GM12878 (cell line): ENCODE results near the gene GEMIN8. TPM values are rescaled to one million over a fixed set of nuclear protein-coding genes. Genes with fewer than 3 reads are reported as not detected.

Source experiments
- ATAC-seq: fragments of 200-7000 bp; cut with Tn5 transposase; 3 replicates; pipeline ENCODE4 v1.9.1; 2020; ENCODE audit warnings: mild to moderate bottlenecking, moderate library complexity
- BruUV-seq: library from RNA; stranded (reverse); fragments of 400-500 nt; replicated peaks from 2 replicates; lab custom pipeline; 2021; lab: Mats Ljungman, UMichigan
- CTCF ChIA-PET: fragments of 300-600 bp; sonication (Branson Sonifier 250); formaldehyde crosslinking; extraction: SDS; loops from one replicate; lab custom pipeline; 2021; ENCODE audit warnings: inconsistent platforms; lab: Yijun Ruan, JAX
- POLR2A ChIA-PET: fragments of 350-600 bp; formaldehyde crosslinking; extraction: SDS; loops from one replicate; lab custom pipeline; 2021; ENCODE audit warnings: inconsistent platforms; lab: Charles Lee
- RAD21 ChIA-PET: fragments of 300-600 bp; sonication (Branson Sonifier 250); formaldehyde crosslinking; loops from one replicate; lab custom pipeline; 2023; ENCODE audit warnings: antibody characterized with exemption; ENCODE audit not compliant: unreplicated experiment; lab: Charles Lee
- SMC1A ChIA-PET: fragments of 300-600 bp; sonication (Branson Sonifier 250); formaldehyde crosslinking; loops from one replicate; lab custom pipeline; 2023; ENCODE audit not compliant: unreplicated experiment, uncharacterized antibody; lab: Charles Lee
- DNase-seq: peaks from one replicate; pipeline ENCODE4 v3.0.0-alpha.2; 2011; ENCODE audit warnings: low read depth, low spot score
- FAIRE-seq: peaks from 3 replicates; lab custom pipeline; 2011; peaks lifted over from hg19 to GRCh38; lab: Jason Lieb, UNC
- H2AFZ ChIP-seq: 2 replicates; pipeline ENCODE4 v1.6.0; 2011; ENCODE audit warnings: low read depth, low read length, control low read depth; ENCODE audit not compliant: control insufficient read depth
- H3K27ac ChIP-seq: 2 replicates; pipeline ENCODE4 v1.5.1; 2011; ENCODE audit warnings: control low read depth; ENCODE audit not compliant: control insufficient read depth, insufficient read depth
- H3K27me3 ChIP-seq, 2 experiments: replicated peaks in 1 of 2; 2 replicates each; pipeline versions ENCODE4 v1.6.0 to v1.6.1; 2011; ENCODE audit warnings: low read length in 1 of 2; ENCODE audit not compliant: control insufficient read depth in 2 of 2, insufficient read depth in 2 of 2
- H3K36me3 ChIP-seq, 2 experiments: 2 replicates each; pipeline ENCODE4 v1.5.1; 2011; ENCODE audit warnings: low read length in 1 of 2; ENCODE audit not compliant: control insufficient read depth in 2 of 2, insufficient read depth in 2 of 2
- H3K4me1 ChIP-seq: 2 replicates; pipeline ENCODE4 v1.6.1; 2011; ENCODE audit warnings: mild to moderate bottlenecking, low read length, moderate library complexity, mixed read lengths; ENCODE audit not compliant: control insufficient read depth, insufficient read depth
- H3K4me2 ChIP-seq: 2 replicates; pipeline ENCODE4 v1.6.0; 2011; ENCODE audit warnings: control low read depth; ENCODE audit not compliant: control insufficient read depth, insufficient read depth
- H3K4me3 ChIP-seq: fragments of 200-600 bp; sonication (generic); 2 replicates; pipeline ENCODE4 v1.5.1; 2016
- H3K79me2 ChIP-seq: 2 replicates; pipeline ENCODE4 v1.6.0; 2011; ENCODE audit warnings: low read length; ENCODE audit not compliant: control insufficient read depth, insufficient read depth
- H3K9ac ChIP-seq: 2 replicates; pipeline ENCODE4 v1.8.0; 2011; ENCODE audit warnings: low read length, control low read depth, mixed read lengths; ENCODE audit not compliant: control insufficient read depth, insufficient read depth
- H3K9me3 ChIP-seq: replicated peaks from 3 replicates; pipeline ENCODE4 v1.5.1; 2011; ENCODE audit warnings: mild to moderate bottlenecking, low read length; ENCODE audit not compliant: control insufficient read depth, insufficient read depth
- H4K20me1 ChIP-seq: 2 replicates; pipeline ENCODE4 v1.6.0; 2011; ENCODE audit not compliant: control insufficient read depth, insufficient read depth
- BACH1 ChIP-seq: fragments of 450-650 bp; IDR thresholded peaks from 2 replicates; pipeline ENCODE4 v1.6.1; 2017; ENCODE audit warnings: mild to moderate bottlenecking, borderline replicate concordance
- HDGF ChIP-seq: fragments of 450-650 bp; IDR thresholded peaks from 2 replicates; pipeline ENCODE4 v1.6.1; 2016; ENCODE audit warnings: antibody characterized with exemption
- RELA ChIP-seq: fragments of 450-650 bp; IDR thresholded peaks from 2 replicates; pipeline ENCODE4 v1.8.0; 2014; ENCODE audit warnings: borderline replicate concordance; ENCODE audit not compliant: partially characterized antibody
- TAF1 ChIP-seq: IDR thresholded peaks from 2 replicates; pipeline ENCODE4 v1.6.1; 2011; ENCODE audit warnings: mild to moderate bottlenecking, low read depth, low read length, borderline replicate concordance
- TCF3 ChIP-seq: IDR thresholded peaks from 2 replicates; pipeline ENCODE4 v1.6.1; 2012; ENCODE audit warnings: low read depth, mild to moderate bottlenecking, low read length, borderline replicate concordance; ENCODE audit not compliant: insufficient read depth
- YBX1 ChIP-seq: fragments of 450-650 bp; IDR thresholded peaks from 2 replicates; pipeline ENCODE4 v1.6.1; 2016; ENCODE audit warnings: antibody characterized with exemption
- YY1 ChIP-seq: IDR thresholded peaks from 2 replicates; pipeline ENCODE4 v1.6.1; 2011; ENCODE audit warnings: low read depth, mild to moderate bottlenecking, low read length
- ZBTB11 ChIP-seq: fragments of 450-650 bp; formaldehyde crosslinking; IDR thresholded peaks from 2 replicates; pipeline ENCODE4 v1.5.0; 2022; ENCODE audit warnings: mild to moderate bottlenecking, missing genetic modification characterization
- ZNF217 ChIP-seq: fragments of 450-650 bp; IDR thresholded peaks from 2 replicates; pipeline ENCODE4 v1.6.1; 2017; ENCODE audit warnings: antibody characterized with exemption, mild to moderate bottlenecking
- WGBS: methylation state at CpG from one replicate; pipeline ENCODE4 v1.1.6; 2016; ENCODE audit warnings: low lambda C conversion rate; ENCODE audit not compliant: insufficient replicate concordance, insufficient coverage; ENCODE audit errors: missing lambda C conversion rate; 5-methylcytosine and 5-hydroxymethylcytosine counted together
- in situ Hi-C: fragments of 300-500 bp; cut with MboI; formaldehyde crosslinking; loops from 9 replicates; pipeline ENCODE4 v1.14.3; 2018; ENCODE audit warnings: mixed read lengths
- intact Hi-C: fragments of 100-400 bp; cut with micrococcal nuclease; formaldehyde crosslinking; loops from one replicate; pipeline ENCODE4 v1.14.2; 2022; ENCODE audit not compliant: unreplicated experiment
- polyA plus RNA-seq, 11 experiments: library from polyadenylated mRNA; depleted of rRNA in 4 of 11; unstranded in 6 of 11; stranded (reverse) in 5 of 11; fragments of >200 nt; fragmentation: Nextera tagmentation in 4 of 11; fragmentation: Illumina TruSeq in 1 of 11; extraction: Ambion mirVana in 4 of 11; extraction: Trizol in 1 of 11; gene quantifications; 1 replicate in 1 of 11; 2 replicates in 10 of 11; pipeline versions ENCODE4 v1.2.1 to v1.2.3, GENCODE V29; 2011 to 2016; ENCODE audit warnings: inconsistent platforms in 2 of 11, missing spikeins in 2 of 11, low read depth in 1 of 11
- total RNA-seq, 4 experiments: library from RNA; depleted of rRNA in 3 of 4; stranded (reverse); fragments of >200 nt in 3 of 4; fragmentation: Illumina TruSeq in 1 of 4; extraction: Trizol in 1 of 4; gene quantifications; 2 replicates each; pipeline versions ENCODE4 v1.2.1 to v1.2.3, GENCODE V29; 2013 to 2021
- TF ChIP-seq, protein P1 (sequence below): IDR thresholded peaks from 2 replicates; pipeline ENCODE4 v1.6.1; 2011; ENCODE audit warnings: low read depth, mild to moderate bottlenecking, low read length, moderate library complexity, borderline replicate concordance; ENCODE audit errors: extremely low read depth
- TF ChIP-seq, protein P2 (sequence below): fragments of 450-650 bp; IDR thresholded peaks from 2 replicates; pipeline ENCODE4 v1.6.1; 2016; ENCODE audit warnings: mild to moderate bottlenecking
- TF ChIP-seq, protein P3 (sequence below), 3 experiments: IDR thresholded peaks in 2 of 3; conservative IDR thresholded peaks in 1 of 3; 2 replicates each; pipeline ENCODE4 v1.5.1; 2011; ENCODE audit warnings: low read depth in 3 of 3, low read length in 3 of 3, mild to moderate bottlenecking in 3 of 3, control low read depth in 2 of 3, moderate library complexity in 2 of 3, inconsistent platforms in 1 of 3, mixed read lengths in 1 of 3; ENCODE audit not compliant: control insufficient read depth in 2 of 3, insufficient read depth in 1 of 3; ENCODE audit errors: extremely low read depth in 1 of 3

Gene GEMIN8
- total and polyA plus RNA-seq, 10 of the 15 experiments (the other 5 are each of a cell fraction or from before 2014, with no cell fraction given): 18.4 to 87.0 (median 27.7) TPM

GRCh38 chrX:13965531-13965930, 64.2 kb downstream of the GEMIN8 start (continued):
- no peak for TF ChIP-seq ZBTB11 (CRISPR knock-in tag)
- no peak for TF ChIP-seq RELA
- no peak for TF ChIP-seq YBX1
- TF ChIP-seq HDGF: no peak
- TF ChIP-seq ZNF217: no peak
- TF ChIP-seq BACH1: no peak
- TF ChIP-seq TAF1: no peak

DNA sequence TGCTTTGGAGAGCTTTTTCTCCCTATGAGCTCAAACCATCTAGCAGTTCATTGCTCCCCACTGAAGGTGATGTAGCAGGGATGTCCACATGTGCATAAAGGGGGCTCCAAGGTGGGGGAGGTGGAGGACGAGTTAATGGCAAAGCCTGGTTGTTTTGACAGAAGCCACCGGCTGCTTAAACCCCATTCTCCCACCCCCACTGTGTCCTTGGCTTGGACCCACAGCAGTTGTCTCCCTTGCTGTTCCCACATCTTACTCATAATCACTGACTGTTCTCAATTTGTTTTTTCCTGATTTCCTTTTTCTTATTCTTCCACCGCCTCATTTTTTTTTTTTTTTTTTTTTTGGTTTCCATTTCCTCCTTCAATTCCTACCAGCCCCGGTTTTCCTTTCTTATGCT, 72.7 kb downstream of the GEMIN8 start:
- WGBS: 50% methylated on average over 3 of the region's 4 CpGs
- BruUV-seq: no TSS peak
- no peak overlapping the region for H3K9ac ChIP-seq

More for the DNA sequence above, 72.7 kb downstream of the GEMIN8 start:
- SMC1A ChIA-PET: no interaction called here
- Histone ChIP-seq H3K4me1 (no peaks in the 10 kb centered on the region), H3K79me2 (no peaks in the 10 kb centered on the region), H3K27me3 (no peaks in the 10 kb centered on the region), H3K36me3 (no peaks in the 10 kb centered on the region), H3K4me2 (no peak overlapping the region), H4K20me1 (no peaks in the 10 kb centered on the region), H3K27ac (no peak overlapping the region), H3K9me3 (no peaks in the 10 kb centered on the region; the same call in 2 of the 3 replicates), H2AFZ (no peak overlapping the region), H3K4me3 (no peak overlapping the region)
- in situ Hi-C loops: no loop called here
- TF ChIP-seq, protein P1, sequence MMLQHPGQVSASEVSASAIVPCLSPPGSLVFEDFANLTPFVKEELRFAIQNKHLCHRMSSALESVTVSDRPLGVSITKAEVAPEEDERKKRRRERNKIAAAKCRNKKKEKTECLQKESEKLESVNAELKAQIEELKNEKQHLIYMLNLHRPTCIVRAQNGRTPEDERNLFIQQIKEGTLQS: no peak
- TF ChIP-seq, protein P2, sequence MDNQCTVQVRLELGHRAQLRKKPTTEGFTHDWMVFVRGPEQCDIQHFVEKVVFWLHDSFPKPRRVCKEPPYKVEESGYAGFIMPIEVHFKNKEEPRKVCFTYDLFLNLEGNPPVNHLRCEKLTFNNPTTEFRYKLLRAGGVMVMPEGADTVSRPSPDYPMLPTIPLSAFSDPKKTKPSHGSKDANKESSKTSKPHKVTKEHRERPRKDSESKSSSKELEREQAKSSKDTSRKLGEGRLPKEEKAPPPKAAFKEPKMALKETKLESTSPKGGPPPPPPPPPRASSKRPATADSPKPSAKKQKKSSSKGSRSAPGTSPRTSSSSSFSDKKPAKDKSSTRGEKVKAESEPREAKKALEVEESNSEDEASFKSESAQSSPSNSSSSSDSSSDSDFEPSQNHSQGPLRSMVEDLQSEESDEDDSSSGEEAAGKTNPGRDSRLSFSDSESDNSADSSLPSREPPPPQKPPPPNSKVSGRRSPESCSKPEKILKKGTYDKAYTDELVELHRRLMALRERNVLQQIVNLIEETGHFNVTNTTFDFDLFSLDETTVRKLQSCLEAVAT: no peak
- TF ChIP-seq YBX1 (no peak), TCF3 (no peak), YY1 (no peak)
- TF ChIP-seq, protein P3, sequence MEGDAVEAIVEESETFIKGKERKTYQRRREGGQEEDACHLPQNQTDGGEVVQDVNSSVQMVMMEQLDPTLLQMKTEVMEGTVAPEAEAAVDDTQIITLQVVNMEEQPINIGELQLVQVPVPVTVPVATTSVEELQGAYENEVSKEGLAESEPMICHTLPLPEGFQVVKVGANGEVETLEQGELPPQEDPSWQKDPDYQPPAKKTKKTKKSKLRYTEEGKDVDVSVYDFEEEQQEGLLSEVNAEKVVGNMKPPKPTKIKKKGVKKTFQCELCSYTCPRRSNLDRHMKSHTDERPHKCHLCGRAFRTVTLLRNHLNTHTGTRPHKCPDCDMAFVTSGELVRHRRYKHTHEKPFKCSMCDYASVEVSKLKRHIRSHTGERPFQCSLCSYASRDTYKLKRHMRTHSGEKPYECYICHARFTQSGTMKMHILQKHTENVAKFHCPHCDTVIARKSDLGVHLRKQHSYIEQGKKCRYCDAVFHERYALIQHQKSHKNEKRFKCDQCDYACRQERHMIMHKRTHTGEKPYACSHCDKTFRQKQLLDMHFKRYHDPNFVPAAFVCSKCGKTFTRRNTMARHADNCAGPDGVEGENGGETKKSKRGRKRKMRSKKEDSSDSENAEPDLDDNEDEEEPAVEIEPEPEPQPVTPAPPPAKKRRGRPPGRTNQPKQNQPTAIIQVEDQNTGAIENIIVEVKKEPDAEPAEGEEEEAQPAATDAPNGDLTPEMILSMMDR (IDR thresholded peaks at IDR 0.05 in 2 of 3, conservative IDR thresholded peaks at IDR 0.05 in 1 of 3; ENCODE audit: control insufficient read depth in 2 of 3, extremely low read depth in 1 of 3, insufficient read depth in 1 of 3, low read depth in 3 of 3, low read length in 3 of 3): no peak
- intact Hi-C loops: no loop called here
- DNase-seq: no peak
- RAD21 ChIA-PET: no interaction called here
- POLR2A ChIA-PET: no interaction called here
- ATAC-seq: no peak
- CTCF ChIA-PET: no interaction called here
- FAIRE-seq: no peak
